Smooth muscle cell (in vitro differentiated cells): ENCODE results near the gene CDK6. TPM values are rescaled to one million over a fixed set of nuclear protein-coding genes. Genes with fewer than 3 reads are reported as not detected.
A peak's percentile ranks its signal among the peaks of the same experiment; 100 is the strongest.

ENCODE experiments used
- DNase-seq: peaks from one replicate; lab custom pipeline; 2025; ENCODE audit not compliant: unreplicated experiment; lab: John Stamatoyannopoulos, UW
- H2AFZ ChIP-seq: fragments of 200-600 bp; sonication (generic); 2 replicates; pipeline ENCODE4 v1.6.0; 2016; ENCODE audit warnings: antibody characterized with exemption, low read depth, mild to moderate bottlenecking
- H3F3A ChIP-seq: fragments of 200-600 bp; sonication (generic); 2 replicates; pipeline ENCODE4 v1.6.0; 2017; ENCODE audit warnings: antibody characterized with exemption, low read depth
- H3K27ac ChIP-seq: fragments of 200-600 bp; sonication (generic); 2 replicates; pipeline ENCODE4 v1.5.1; 2016; ENCODE audit warnings: low read depth, mild to moderate bottlenecking
- H3K27me3 ChIP-seq: fragments of 200-600 bp; sonication (generic); 2 replicates; pipeline ENCODE4 v1.6.1; 2016; ENCODE audit warnings: low read depth, mild to moderate bottlenecking
- H3K36me3 ChIP-seq: fragments of 200-600 bp; sonication (generic); 2 replicates; pipeline ENCODE4 v1.5.1; 2016; ENCODE audit warnings: low read depth
- H3K4me1 ChIP-seq: fragments of 200-600 bp; sonication (generic); 2 replicates; pipeline ENCODE4 v1.5.1; 2016; ENCODE audit warnings: low read depth
- H3K4me2 ChIP-seq: fragments of 200-600 bp; sonication (generic); 2 replicates; pipeline ENCODE4 v1.6.0; 2016; ENCODE audit warnings: mild to moderate bottlenecking
- H3K4me3 ChIP-seq: fragments of 200-600 bp; sonication (generic); 2 replicates; pipeline ENCODE4 v1.5.1; 2016; ENCODE audit warnings: mild to moderate bottlenecking
- H3K79me2 ChIP-seq: fragments of 200-600 bp; sonication (generic); 2 replicates; pipeline ENCODE4 v1.6.0; 2016; ENCODE audit warnings: low read depth, mild to moderate bottlenecking
- H3K9ac ChIP-seq: fragments of 200-600 bp; sonication (generic); 2 replicates; pipeline ENCODE4 v1.6.0; 2016; ENCODE audit warnings: low read depth
- H3K9me3 ChIP-seq: fragments of 200-600 bp; sonication (generic); replicated peaks from 2 replicates; pipeline ENCODE4 v1.5.1; 2016; ENCODE audit warnings: low read depth
- H4K20me1 ChIP-seq: fragments of 200-600 bp; sonication (generic); 2 replicates; pipeline ENCODE4 v1.6.0; 2016; ENCODE audit warnings: low read depth
- CTCF ChIP-seq: fragments of 200-600 bp; sonication (generic); IDR thresholded peaks from 2 replicates; pipeline ENCODE4 v1.5.1; 2017; ENCODE audit warnings: borderline replicate concordance, mild to moderate bottlenecking, antibody characterized with exemption; ENCODE audit not compliant: insufficient read depth, poor library complexity, severe bottlenecking
- WGBS: methylation state at CpG from one replicate; pipeline ENCODE4 v1.1.7; 2016; ENCODE audit warnings: low lambda C conversion rate; 5-methylcytosine and 5-hydroxymethylcytosine counted together
- polyA plus RNA-seq: library from polyadenylated mRNA; unstranded; fragments of >200 nt; fragmentation: Nextera tagmentation; extraction: Ambion mirVana; gene quantifications from 2 replicates; pipeline ENCODE4 v1.2.1, GENCODE V29; 2016
- total RNA-seq: library from RNA; depleted of rRNA; stranded (reverse); fragments of >200 nt; gene quantifications from 2 replicates; pipeline ENCODE4 v1.2.3, GENCODE V29; 2014

CDK6 gene
- total and polyA plus RNA-seq, 2 experiments from 2014 or later: 34.2 to 99.2 TPM

- WGBS: 52% methylated on average over 1 of the region's 1 CpG
- no peaks in the 10 kb centered on the region for H3K36me3 ChIP-seq
- no peak for TF ChIP-seq CTCF
Observed at GRCh38 chr7:92876836-92877235, 40.5 kb upstream of the CDK6 start.

GRCh38 chr7:92875719-92876118 lies 39.3 kb upstream of the CDK6 start:
- no peaks in the 10 kb centered on the region for H3K9me3 ChIP-seq
- peak overlapping the region; percentile 74 for H3K27ac ChIP-seq
- no peaks in the 10 kb centered on the region for H3K36me3 ChIP-seq
- peaks cover 28% of the 10 kb centered on the region for H3F3A ChIP-seq
- 46% methylated on average over 2 of the region's 2 CpGs for WGBS
- no peak for DNase-seq
- H3K27me3 ChIP-seq: no peaks in the 10 kb centered on the region
- H3K9ac ChIP-seq: no peak overlapping the region
- TF ChIP-seq CTCF: no peak
- peaks cover 11% of the 10 kb centered on the region for H3K4me1 ChIP-seq
- no peaks in the 10 kb centered on the region for H3K79me2 ChIP-seq
- no peaks in the 10 kb centered on the region for H4K20me1 ChIP-seq
- H3K4me2 ChIP-seq: peak overlapping the region; percentile 41
- H2AFZ ChIP-seq: no peak overlapping the region
- no peak overlapping the region for H3K4me3 ChIP-seq

More at GRCh38 chr7:92876836-92877235, 40.5 kb upstream of the CDK6 start:
- Histone ChIP-seq H2AFZ (no peak overlapping the region), H3K9me3 (no peaks in the 10 kb centered on the region), H3K79me2 (no peaks in the 10 kb centered on the region), H4K20me1 (no peaks in the 10 kb centered on the region), H3K4me3 (no peak overlapping the region), H3K9ac (no peak overlapping the region), H3K27me3 (no peaks in the 10 kb centered on the region), H3K27ac (peak overlapping the region; percentile 74), H3K4me1 (peaks cover 11% of the 10 kb centered on the region), H3K4me2 (no peak overlapping the region), H3F3A (peaks cover 28% of the 10 kb centered on the region)
- DNase-seq: no peak

- no peaks in the 10 kb centered on the region for H4K20me1 ChIP-seq
- peak overlapping the region; percentile 63 for H3K4me2 ChIP-seq
- 97% methylated on average over 1 of the region's 1 CpG for WGBS
- no peaks in the 10 kb centered on the region for H3K79me2 ChIP-seq
- H3K9ac ChIP-seq: no peak overlapping the region
- peaks cover 11% of the 10 kb centered on the region for H3K4me1 ChIP-seq
- H3F3A ChIP-seq: peaks cover 28% of the 10 kb centered on the region
- no peak overlapping the region for H3K4me3 ChIP-seq
- no peak overlapping the region for H2AFZ ChIP-seq
- H3K9me3 ChIP-seq: no peaks in the 10 kb centered on the region
- DNase-seq: no peak
- H3K36me3 ChIP-seq: no peaks in the 10 kb centered on the region
- H3K27me3 ChIP-seq: no peaks in the 10 kb centered on the region
- peak overlapping the region; percentile 73 for H3K27ac ChIP-seq
- TF ChIP-seq CTCF: no peak
Observed at GRCh38 chr7:92875173-92875572, 38.8 kb upstream of the CDK6 start.

- H4K20me1 ChIP-seq: no peaks in the 10 kb centered on the region
- H3F3A ChIP-seq: peaks cover 28% of the 10 kb centered on the region
- WGBS: 8% methylated on average over 1 of the region's 1 CpG
- H3K4me1 ChIP-seq: peaks cover 11% of the 10 kb centered on the region
- no peak for DNase-seq
- H3K27ac ChIP-seq: peak overlapping the region; percentile 73
- H3K4me3 ChIP-seq: no peak overlapping the region
- no peak overlapping the region for H2AFZ ChIP-seq
- no peaks in the 10 kb centered on the region for H3K9me3 ChIP-seq
- H3K79me2 ChIP-seq: no peaks in the 10 kb centered on the region
- H3K9ac ChIP-seq: no peak overlapping the region
- peak overlapping the region; percentile 63 for H3K4me2 ChIP-seq
- TF ChIP-seq CTCF: no peak
- H3K36me3 ChIP-seq: no peaks in the 10 kb centered on the region
- no peaks in the 10 kb centered on the region for H3K27me3 ChIP-seq
Observed at GRCh38 chr7:92874567-92874966, 38.2 kb upstream of the CDK6 start.
